Left lung (tissue), 10 donors: ENCODE data around the gene IPO4. TPM values are rescaled to one million over a fixed set of nuclear protein-coding genes. Genes with fewer than 3 reads are reported as not detected.

Experiments used
- ATAC-seq: fragments of 200-7000 bp; cut with Tn5 transposase; one replicate; pipeline ENCODE4 v1.9.1; 2020; ENCODE audit warnings: moderate library complexity
- DNase-seq, 4 donors: peaks; one replicate each; pipeline ENCODE4 v3.0.0-alpha.2; 2013 to 2020
- H3K27ac ChIP-seq, 2 donors: fragments of 200-600 bp; sonication (generic) in 1 of 2; one replicate each; pipeline versions ENCODE4 v1.5.0 to v1.8.0; 2020 to 2021
- H3K27me3 ChIP-seq, 2 donors: fragments of 200-600 bp; sonication (generic) in 1 of 2; one replicate each; pipeline versions ENCODE4 v1.5.0 to v1.8.0; 2020 to 2021
- H3K36me3 ChIP-seq, 2 donors: fragments of 200-600 bp; sonication (generic) in 1 of 2; one replicate each; pipeline versions ENCODE4 v1.5.0 to v1.8.0; 2020 to 2021
- H3K4me1 ChIP-seq, 2 donors: fragments of 200-600 bp; one replicate each; pipeline ENCODE4 v1.8.0; 2021
- H3K4me3 ChIP-seq, 2 donors: fragments of 200-600 bp; sonication (generic) in 1 of 2; one replicate each; pipeline versions ENCODE4 v1.5.0 to v1.8.0; 2020 to 2021; ENCODE audit warnings: mild to moderate bottlenecking in 1 of 2
- H3K9me3 ChIP-seq, 2 donors: fragments of 200-600 bp; sonication (generic) in 1 of 2; one replicate each; pipeline versions ENCODE4 v1.5.0 to v1.8.0; 2020 to 2021
- intact Hi-C, 2 donors: fragments of 100-400 bp; cut with DNase I; formaldehyde crosslinking; loops; one replicate each; pipeline versions ENCODE4 v1.11.2 to v1.14.2; 2022
- polyA plus RNA-seq, 6 donors: library from polyadenylated mRNA; unstranded; fragments of 120-200 nt; gene quantifications; one replicate each; pipeline ENCODE4 v1.2.1, GENCODE V29; 2013; ENCODE audit not compliant: insufficient read length in 6 of 6
- total RNA-seq, 2 donors: library from RNA; stranded (reverse); fragmentation: NEBNext Ultra II Directional; extraction: Animal tissue kit (Norgen Biotek cat#: 25700); gene quantifications; one replicate each; pipeline ENCODE4 v1.2.1, GENCODE V29; 2021
- TF ChIP-seq, protein P1 (sequence below), 2 donors: fragments of 200-600 bp; sonication (generic) in 1 of 2; IDR thresholded peaks; one replicate each; pipeline versions ENCODE4 v1.5.0 to v1.8.0; 2021; ENCODE audit warnings: antibody characterized with exemption in 2 of 2
- donor health status: DM: no; HTN: yes; CAD: no.
- donor health status: DM: no; HTN: no; CAD: no.

Gene IPO4
- total and polyA plus RNA-seq, 8 donors, result 22.6 to 62.4 (median 29.0) TPM

DNA sequence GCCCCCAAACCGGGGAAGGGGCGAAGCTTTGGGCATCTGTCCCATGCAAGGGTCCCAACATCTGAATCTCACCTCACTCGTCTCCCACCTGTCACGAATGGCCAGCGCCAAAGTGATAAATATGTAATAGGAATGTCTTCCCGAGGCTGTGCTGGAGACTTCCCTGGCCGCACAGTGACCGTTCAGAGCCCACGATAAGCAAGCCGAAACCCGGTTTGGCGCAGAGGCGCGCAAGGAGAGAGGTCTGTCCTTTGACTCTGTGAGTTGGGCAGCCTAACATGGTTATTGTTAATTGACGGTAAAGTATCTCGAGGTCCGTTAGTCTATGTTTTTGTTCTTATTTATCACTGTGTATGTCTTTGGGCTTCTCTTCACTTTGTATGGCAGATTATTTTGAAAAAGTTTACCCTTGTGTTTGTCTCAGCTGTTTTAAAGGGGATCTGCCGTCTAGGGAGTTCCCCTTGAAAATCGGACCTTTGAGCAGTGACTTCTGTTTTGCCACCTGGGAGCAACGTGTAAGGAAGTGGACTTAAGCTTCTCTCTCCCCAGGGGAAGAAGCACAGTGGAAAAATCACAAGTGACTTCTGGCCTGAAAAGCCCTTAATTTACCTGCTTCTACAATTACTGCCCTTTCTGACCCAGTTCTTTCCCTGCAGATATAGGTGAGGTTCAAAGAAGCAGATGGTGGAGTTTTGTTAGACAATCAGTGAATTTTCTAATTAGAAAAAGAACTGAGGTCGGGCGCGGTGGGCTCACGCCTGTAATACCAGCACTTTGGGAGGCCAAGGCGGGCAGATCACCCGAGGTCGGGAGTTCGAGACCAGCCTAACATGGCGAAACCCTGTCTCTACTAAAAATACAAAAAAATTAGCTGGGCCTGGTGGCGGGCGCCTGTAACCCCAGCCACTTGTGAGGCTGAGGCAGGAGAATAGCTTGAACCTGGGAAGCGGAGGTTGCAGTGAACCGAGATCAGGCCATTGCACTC is 7.7 kb upstream of the IPO4 start:
- no peaks in the 10 kb centered on the region for H3K27me3 ChIP-seq
- H3K4me3 ChIP-seq, result peak overlapping the region; percentile 95 to 98
- H3K4me1 ChIP-seq, result peaks cover 16 to 45% of the 10 kb centered on the region in 2 donors
- H3K9me3 ChIP-seq, result no peaks in the 10 kb centered on the region
- peak overlapping the region; percentile 98 for H3K27ac ChIP-seq
- TF ChIP-seq, protein P1, sequence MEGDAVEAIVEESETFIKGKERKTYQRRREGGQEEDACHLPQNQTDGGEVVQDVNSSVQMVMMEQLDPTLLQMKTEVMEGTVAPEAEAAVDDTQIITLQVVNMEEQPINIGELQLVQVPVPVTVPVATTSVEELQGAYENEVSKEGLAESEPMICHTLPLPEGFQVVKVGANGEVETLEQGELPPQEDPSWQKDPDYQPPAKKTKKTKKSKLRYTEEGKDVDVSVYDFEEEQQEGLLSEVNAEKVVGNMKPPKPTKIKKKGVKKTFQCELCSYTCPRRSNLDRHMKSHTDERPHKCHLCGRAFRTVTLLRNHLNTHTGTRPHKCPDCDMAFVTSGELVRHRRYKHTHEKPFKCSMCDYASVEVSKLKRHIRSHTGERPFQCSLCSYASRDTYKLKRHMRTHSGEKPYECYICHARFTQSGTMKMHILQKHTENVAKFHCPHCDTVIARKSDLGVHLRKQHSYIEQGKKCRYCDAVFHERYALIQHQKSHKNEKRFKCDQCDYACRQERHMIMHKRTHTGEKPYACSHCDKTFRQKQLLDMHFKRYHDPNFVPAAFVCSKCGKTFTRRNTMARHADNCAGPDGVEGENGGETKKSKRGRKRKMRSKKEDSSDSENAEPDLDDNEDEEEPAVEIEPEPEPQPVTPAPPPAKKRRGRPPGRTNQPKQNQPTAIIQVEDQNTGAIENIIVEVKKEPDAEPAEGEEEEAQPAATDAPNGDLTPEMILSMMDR (IDR thresholded peaks at IDR 0.05), result no peak
- ATAC-seq, result peak; percentile 47
- no peak for DNase-seq
- H3K36me3 ChIP-seq, result peaks cover 0 to 26% of the 10 kb centered on the region in 2 donors
- intact Hi-C loops, result no loop called here

- peak; percentile 89 to 97 (median 92) for DNase-seq
- peak within 1 kb of the TSS; percentile 95 to 98 for H3K4me3 ChIP-seq
- intact Hi-C loops, result no loop called here
- no peaks in the 10 kb centered on the region for H3K9me3 ChIP-seq
- TF ChIP-seq, protein P1 (IDR thresholded peaks at IDR 0.05), result no peak
- peak; percentile 97 for ATAC-seq
- H3K27ac ChIP-seq, result peak within 1 kb of the TSS; percentile 98
- peaks cover 0 to 26% of the 10 kb centered on the region in 2 donors for H3K36me3 ChIP-seq
- peaks cover 16 to 45% of the 10 kb centered on the region in 2 donors for H3K4me1 ChIP-seq
- H3K27me3 ChIP-seq, result no peaks in the 10 kb centered on the region
These were observed 6.8 kb upstream of the IPO4 start, which contains the start of gene TM9SF1 for GRCh38 chr14:24195186-24196070. TM9SF1 (minus strand) TSS chr14:24195441; CDS start chr14:24195019, 422 bp downstream.

- peak overlapping the region; percentile 98 for H3K27ac ChIP-seq
- H3K36me3 ChIP-seq, result peaks cover 0 to 32% of the 10 kb centered on the region in 2 donors
- TF ChIP-seq, protein P1 (IDR thresholded peaks at IDR 0.05), result no peak
- ATAC-seq (peak; percentile 1), DNase-seq (no peak)
- intact Hi-C loops, result no loop called here
- H3K27me3 ChIP-seq, result no peaks in the 10 kb centered on the region
- no peaks in the 10 kb centered on the region for H3K9me3 ChIP-seq
- peaks cover 16 to 44% of the 10 kb centered on the region in 2 donors for H3K4me1 ChIP-seq
- H3K4me3 ChIP-seq, result peak overlapping the region; percentile 95 to 98
These were observed 6.2 kb upstream of the IPO4 start for GRCh38 chr14:24194873-24195185.

DNA sequence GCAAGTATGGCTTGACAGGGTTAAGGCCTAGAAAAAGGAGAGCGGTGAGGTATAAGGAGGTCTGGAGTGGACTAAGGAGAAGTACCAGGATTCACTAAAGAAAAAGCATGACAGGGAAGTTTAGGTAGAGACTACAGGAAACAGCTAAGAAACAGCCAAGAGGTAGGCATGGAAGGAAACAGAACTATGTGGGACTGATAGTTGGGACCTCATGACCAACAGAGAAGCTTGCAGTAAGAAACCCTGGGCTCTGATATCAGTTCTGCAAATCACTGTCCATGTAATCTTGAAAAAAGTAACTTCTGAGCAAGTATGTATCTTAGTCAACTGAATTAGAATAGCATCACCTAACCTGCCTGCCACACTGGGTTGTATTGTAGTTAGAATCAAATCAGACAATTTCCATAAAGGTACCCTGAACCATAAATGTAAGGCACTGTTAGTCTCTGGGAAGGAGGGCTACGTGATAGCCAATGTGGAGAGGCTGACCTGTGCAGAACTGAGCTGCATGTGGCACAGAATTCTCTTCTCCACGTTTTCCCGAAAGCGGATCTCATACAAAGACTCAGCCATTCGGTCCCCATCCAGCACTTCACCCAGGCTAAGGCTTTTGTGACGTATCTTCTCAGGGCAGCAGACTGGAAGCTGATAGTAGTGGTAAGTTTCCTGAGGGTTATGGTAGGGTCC is 5.7 kb upstream of the IPO4 start:
- Histone ChIP-seq H3K4me1 (peaks cover 16 to 47% of the 10 kb centered on the region in 2 donors), H3K27ac (peak overlapping the region in 1 of 2 donors; percentile 98), H3K27me3 (no peaks in the 10 kb centered on the region), H3K9me3 (no peaks in the 10 kb centered on the region), H3K4me3 (peak overlapping the region; percentile 95 to 98), H3K36me3 (peaks cover 0 to 36% of the 10 kb centered on the region in 2 donors)
- intact Hi-C loops, result no loop called here
- ATAC-seq (no peak), DNase-seq (no peak)
- TF ChIP-seq, protein P1 (IDR thresholded peaks at IDR 0.05), result no peak
